Measurements from ENCODE around the gene FAM240B. TPM values are rescaled to one million over a fixed set of nuclear protein-coding genes. Genes with fewer than 3 reads are reported as not detected.

The FAM240B gene
- total and polyA plus RNA-seq, 4 donors, result not detected

DNA sequence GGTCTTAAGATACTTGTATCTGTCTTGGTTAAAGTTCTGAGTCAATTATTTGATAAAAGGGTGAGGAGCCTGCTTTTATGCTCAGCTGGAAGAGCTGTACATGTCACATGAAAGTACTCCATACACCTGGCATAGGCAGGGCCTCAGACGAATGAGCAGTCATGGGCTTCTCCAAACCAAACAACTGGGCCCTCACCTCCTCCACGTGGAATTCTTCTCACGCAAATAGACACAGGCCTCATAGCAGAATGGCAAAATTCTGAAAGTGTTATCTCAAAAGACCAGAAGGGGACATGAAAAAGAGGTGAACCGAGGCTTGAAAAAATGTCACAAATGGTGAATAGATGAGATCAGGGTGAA, 48.6 kb downstream of the FAM240B start:
- no peak for TF ChIP-seq ZBTB33 (IDR thresholded peaks at IDR 0.05)
- TF ChIP-seq FOXA1 (IDR thresholded peaks at IDR 0.05), result no peak
- no peak for TF ChIP-seq RXRA (IDR thresholded peaks at IDR 0.05)
- TF ChIP-seq, protein P1, sequence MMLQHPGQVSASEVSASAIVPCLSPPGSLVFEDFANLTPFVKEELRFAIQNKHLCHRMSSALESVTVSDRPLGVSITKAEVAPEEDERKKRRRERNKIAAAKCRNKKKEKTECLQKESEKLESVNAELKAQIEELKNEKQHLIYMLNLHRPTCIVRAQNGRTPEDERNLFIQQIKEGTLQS (IDR thresholded peaks at IDR 0.05), result no peak
- no peak for TF ChIP-seq SP1 (IDR thresholded peaks at IDR 0.05)
- no peak for TF ChIP-seq JUND (IDR thresholded peaks at IDR 0.05)
- TF ChIP-seq TAF1 (conservative IDR thresholded peaks at IDR 0.05), result no peak
- TF ChIP-seq REST (IDR thresholded peaks at IDR 0.05), result no peak
- TF ChIP-seq GABPA (IDR thresholded peaks at IDR 0.05 in 1 of 2, conservative IDR thresholded peaks at IDR 0.05 in 1 of 2), result no peak
- no peaks in the 10 kb centered on the region for H3K36me3 ChIP-seq (ENCODE audit: control insufficient read depth in 4 of 4, insufficient read depth in 3 of 4, low read depth in 1 of 4, low read length in 3 of 4)
- no peak overlapping the region for H3K4me3 ChIP-seq (ENCODE audit: low read depth in 1 of 3, low read length in 3 of 3)
- H3K9me3 ChIP-seq (ENCODE audit: control insufficient read depth in 4 of 4, low read length in 3 of 4), result no peaks in the 10 kb centered on the region
- DNase-seq (ENCODE audit: low spot score), result no peak
- H3K4me1 ChIP-seq (ENCODE audit: control insufficient read depth in 4 of 4, insufficient read depth in 4 of 4, low read length in 3 of 4), result peaks cover 0 to 3% (median 0%) of the 10 kb centered on the region in 4 donors
- H3K9ac ChIP-seq (ENCODE audit: low read depth in 1 of 2, low read length in 2 of 2), result no peak overlapping the region
- WGBS, result 78% methylated on average over 4 of the region's 4 CpGs
- H3K27me3 ChIP-seq (ENCODE audit: control insufficient read depth in 4 of 4, insufficient read depth in 4 of 4, low read length in 3 of 4), result no peaks in the 10 kb centered on the region
- H3K27ac ChIP-seq (ENCODE audit: low read depth in 1 of 2, low read length in 2 of 2), result no peak overlapping the region

GRCh38 chr9:38670542-38671371, 49.2 kb downstream of the FAM240B start:
- H3K4me3 ChIP-seq (ENCODE audit: low read depth in 1 of 3, low read length in 3 of 3), result no peak overlapping the region
- H3K27me3 ChIP-seq (ENCODE audit: control insufficient read depth in 4 of 4, insufficient read depth in 4 of 4, low read length in 3 of 4), result no peaks in the 10 kb centered on the region
- TF ChIP-seq SP1 (IDR thresholded peaks at IDR 0.05) (no peak), ZBTB33 (IDR thresholded peaks at IDR 0.05) (no peak), HNF4A (conservative IDR thresholded peaks at IDR 0.05) (no peak), JUND (IDR thresholded peaks at IDR 0.05) (no peak), NR2F2 (IDR thresholded peaks at IDR 0.05) (no peak), EGR1 (IDR thresholded peaks at IDR 0.05; ENCODE audit: low read depth in 2 of 2) (no peak), YY1 (IDR thresholded peaks at IDR 0.05) (no peak), RXRA (IDR thresholded peaks at IDR 0.05) (no peak), REST (IDR thresholded peaks at IDR 0.05) (no peak), GABPA (IDR thresholded peaks at IDR 0.05 in 1 of 2, conservative IDR thresholded peaks at IDR 0.05 in 1 of 2) (no peak), HNF4G (IDR thresholded peaks at IDR 0.05) (no peak)
- TF ChIP-seq, protein P1 (IDR thresholded peaks at IDR 0.05), result no peak
- TF ChIP-seq, protein P2, sequence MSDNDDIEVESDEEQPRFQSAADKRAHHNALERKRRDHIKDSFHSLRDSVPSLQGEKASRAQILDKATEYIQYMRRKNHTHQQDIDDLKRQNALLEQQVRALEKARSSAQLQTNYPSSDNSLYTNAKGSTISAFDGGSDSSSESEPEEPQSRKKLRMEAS (IDR thresholded peaks at IDR 0.05), result no peak
- WGBS, result 70% methylated on average over 5 of the region's 5 CpGs
- H3K9ac ChIP-seq (ENCODE audit: low read depth in 1 of 2, low read length in 2 of 2), result no peak overlapping the region
- no peaks in the 10 kb centered on the region for H3K9me3 ChIP-seq (ENCODE audit: control insufficient read depth in 4 of 4, low read length in 3 of 4)
- no peak overlapping the region for H3K27ac ChIP-seq (ENCODE audit: low read depth in 1 of 2, low read length in 2 of 2)
- H3K36me3 ChIP-seq (ENCODE audit: control insufficient read depth in 4 of 4, insufficient read depth in 3 of 4, low read depth in 1 of 4, low read length in 3 of 4), result no peaks in the 10 kb centered on the region
- H3K4me1 ChIP-seq (ENCODE audit: control insufficient read depth in 4 of 4, insufficient read depth in 4 of 4, low read length in 3 of 4), result peaks cover 0 to 3% (median 0%) of the 10 kb centered on the region in 4 donors
- DNase-seq (ENCODE audit: low spot score), result no peak

Measured in liver (tissue), 9 donors.